ENCODE measurements around the gene CT45A10. TPM values are rescaled to one million over a fixed set of nuclear protein-coding genes. Genes with fewer than 3 reads are reported as not detected.
"Not testable (repeated sequence)": the region's sequence is repeated elsewhere in the genome, so short reads cannot be mapped to it uniquely, and the experiment has no call there.

Gene CT45A10
- not detected for polyA plus RNA-seq (ENCODE audit: insufficient read length in 3 of 3)
- long read RNA-seq, donor 1: 0 reads
- long read RNA-seq, donor 2: 0 reads
- long read RNA-seq, donor 3: 0 reads
- long read RNA-seq, donor 4: 0 reads
- long read RNA-seq, donor 5: 0 reads
- long read RNA-seq, donor 6: 0 reads
- long read RNA-seq, donor 7: 0 reads
- long read RNA-seq, donor 8: 0 reads
- long read RNA-seq, donor 9: 0 reads
- long read RNA-seq, donor 10: 0 reads
- long read RNA-seq, donor 11: 0 reads
- long read RNA-seq, donor 12: 0 reads
- long read RNA-seq, donor 13: 0 reads
- long read RNA-seq, donor 14: 0 reads
- long read RNA-seq, donor 15: 0 reads
- long read RNA-seq, donor 16: 0 reads

GRCh38 chrX:135893294-135893817, at the start of gene CT45A10, which contains the start of gene SAGE1:
Gene CT45A10 (minus strand): TSS chrX:135893444. CDS start chrX:135885344, 8,100 bp downstream.
Gene SAGE1 (plus strand): TSS chrX:135893716. CDS start chrX:135896243, 2,527 bp downstream.
- DNase-seq (ENCODE audit: extremely low read depth in 1 of 11, low read depth in 9 of 11, low spot score in 4 of 11): no peak

- DNase-seq (ENCODE audit: extremely low read depth in 1 of 11, low read depth in 9 of 11, low spot score in 4 of 11): peak in 8 of 11 donors; percentile 2 to 13 (median 7)
Measured at GRCh38 chrX:135931644-135932487, 38.6 kb upstream of the CT45A10 start.

GRCh38 chrX:135927897-135928296, 34.7 kb upstream of the CT45A10 start:
- no peak for DNase-seq (ENCODE audit: extremely low read depth in 1 of 11, low read depth in 9 of 11, low spot score in 4 of 11)

- no peak for DNase-seq (ENCODE audit: extremely low read depth in 1 of 11, low read depth in 9 of 11, low spot score in 4 of 11)
Measured at GRCh38 chrX:135923353-135923752, 30.1 kb upstream of the CT45A10 start.

GRCh38 chrX:135920516-135920915, 27.3 kb upstream of the CT45A10 start:
- DNase-seq (ENCODE audit: extremely low read depth in 1 of 11, low read depth in 9 of 11, low spot score in 4 of 11): not testable (repeated sequence)

- DNase-seq (ENCODE audit: extremely low read depth in 1 of 11, low read depth in 9 of 11, low spot score in 4 of 11): no peak
Measured at GRCh38 chrX:135914404-135914803, 21.2 kb upstream of the CT45A10 start.

- no peak for DNase-seq (ENCODE audit: extremely low read depth in 1 of 11, low read depth in 9 of 11, low spot score in 4 of 11)
Measured at GRCh38 chrX:135910251-135910650, 17.0 kb upstream of the CT45A10 start.

GRCh38 chrX:135892781-135893180, 463 bp downstream of the CT45A10 start:
- DNase-seq (ENCODE audit: extremely low read depth in 1 of 11, low read depth in 9 of 11, low spot score in 4 of 11): no peak

- DNase-seq (ENCODE audit: extremely low read depth in 1 of 11, low read depth in 9 of 11, low spot score in 4 of 11): no peak
Measured at GRCh38 chrX:135890087-135890585, 3.1 kb downstream of the CT45A10 start.

- DNase-seq (ENCODE audit: extremely low read depth in 1 of 11, low read depth in 9 of 11, low spot score in 4 of 11): not testable (repeated sequence)
Measured at GRCh38 chrX:135888976-135889375, 4.3 kb downstream of the CT45A10 start.

- DNase-seq (ENCODE audit: extremely low read depth in 1 of 11, low read depth in 9 of 11, low spot score in 4 of 11): not testable (repeated sequence)
Measured at GRCh38 chrX:135888230-135888629, 5.0 kb downstream of the CT45A10 start.

- not testable (repeated sequence) for DNase-seq (ENCODE audit: extremely low read depth in 1 of 11, low read depth in 9 of 11, low spot score in 4 of 11)
Measured at GRCh38 chrX:135882741-135883140, 10.5 kb downstream of the CT45A10 start.

- not testable (repeated sequence) for DNase-seq (ENCODE audit: extremely low read depth in 1 of 11, low read depth in 9 of 11, low spot score in 4 of 11)
Measured at GRCh38 chrX:135871712-135872111, 21.5 kb downstream of the CT45A10 start, which contains the start of gene CT45A9. Gene CT45A9 (minus strand): TSS chrX:135871812. CDS start chrX:135868061, 3,751 bp downstream.

- not testable (repeated sequence) for DNase-seq (ENCODE audit: extremely low read depth in 1 of 11, low read depth in 9 of 11, low spot score in 4 of 11)
Measured at GRCh38 chrX:135854438-135854837, 38.8 kb downstream of the CT45A10 start, which contains the start of gene CT45A8. Gene CT45A8 (minus strand): TSS chrX:135854538. CDS start chrX:135850783, 3,755 bp downstream.

GRCh38 chrX:135837180-135837579, 56.1 kb downstream of the CT45A10 start, which contains the start of gene CT45A7:
Gene CT45A7 (minus strand): TSS chrX:135837280. CDS start chrX:135833533, 3,747 bp downstream.
- not testable (repeated sequence) for DNase-seq (ENCODE audit: extremely low read depth in 1 of 11, low read depth in 9 of 11, low spot score in 4 of 11)
